Memory B cell (primary cell): ENCODE measurements around the gene STARD5.

Source experiments
- ATAC-seq: fragments of 150-1000 bp; cut with Tn5 transposase; 2 replicates; pipeline ENCODE4 v1.10.0; 2021; ENCODE audit warnings: low read depth, mild to moderate bottlenecking, moderate library complexity
- DNase-seq, 2 donors: peaks; one replicate each; pipeline ENCODE4 v3.0.0; 2022; ENCODE audit warnings: low spot score in 2 of 2
- H3K27ac Mint-ChIP-seq: one replicate; pipeline ENCODE4 v1.8.0; 2022; ENCODE audit warnings: mild to moderate bottlenecking, moderate library complexity, mixed read lengths
- H3K27me3 Mint-ChIP-seq: one replicate; pipeline ENCODE4 v1.8.0; 2022; ENCODE audit warnings: mixed read lengths
- H3K36me3 Mint-ChIP-seq: one replicate; pipeline ENCODE4 v1.8.0; 2022; ENCODE audit warnings: mild to moderate bottlenecking, mixed read lengths
- H3K4me1 Mint-ChIP-seq: one replicate; pipeline ENCODE4 v1.8.0; 2022; ENCODE audit warnings: mixed read lengths
- H3K4me3 Mint-ChIP-seq: one replicate; pipeline ENCODE4 v1.8.0; 2022; ENCODE audit warnings: mild to moderate bottlenecking, moderate library complexity, mixed read lengths
- H3K9me3 Mint-ChIP-seq: one replicate; pipeline ENCODE4 v1.8.0; 2022; ENCODE audit warnings: mixed read lengths

The STARD5 gene

DNA sequence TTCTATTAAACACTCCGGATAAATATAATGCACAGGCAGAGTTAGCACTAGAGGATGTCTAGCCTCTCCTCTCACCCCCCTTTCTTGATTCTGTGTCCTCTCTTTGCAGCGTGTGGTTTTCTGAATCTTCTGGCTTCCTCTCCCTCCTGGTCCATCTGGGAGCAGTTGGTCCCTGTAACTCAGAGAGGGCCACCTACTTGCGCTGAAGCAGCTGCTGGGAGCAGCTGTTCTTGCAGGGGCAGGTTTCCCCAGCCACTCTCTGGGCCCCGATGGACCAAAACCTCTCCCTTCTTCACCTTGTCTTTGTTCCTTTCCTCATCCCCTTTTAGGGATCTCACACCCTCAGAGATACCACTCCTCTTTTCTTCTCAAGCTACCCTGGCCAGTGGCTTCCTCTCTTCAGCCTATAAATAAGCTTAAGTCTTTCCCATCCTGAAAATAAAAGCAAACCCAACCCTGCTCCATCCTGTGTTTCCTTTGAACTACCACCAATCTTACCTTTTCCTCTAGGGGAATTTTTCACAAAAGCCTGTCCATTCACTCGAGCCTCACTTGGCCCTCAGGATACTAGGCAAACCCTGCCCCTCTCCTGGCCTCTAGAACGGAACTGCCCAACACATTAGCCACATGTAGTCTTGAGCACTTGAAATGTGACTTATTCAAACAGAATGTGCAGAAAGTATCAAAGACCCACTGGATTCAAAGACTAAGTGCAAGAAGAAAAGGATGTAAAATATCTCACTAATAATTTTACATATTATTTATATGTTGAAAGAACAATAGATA lies 59.7 kb downstream of the STARD5 start:
- Mint-ChIP-seq H3K4me1 (peaks cover 19% of the 10 kb centered on the region), H3K27me3 (peaks cover 3% of the 10 kb centered on the region), H3K36me3 (no peaks in the 10 kb centered on the region), H3K4me3 (no peak overlapping the region), H3K9me3 (no peaks in the 10 kb centered on the region), H3K27ac (no peak overlapping the region)
- ATAC-seq, result no peak
- DNase-seq, result no peak

DNA sequence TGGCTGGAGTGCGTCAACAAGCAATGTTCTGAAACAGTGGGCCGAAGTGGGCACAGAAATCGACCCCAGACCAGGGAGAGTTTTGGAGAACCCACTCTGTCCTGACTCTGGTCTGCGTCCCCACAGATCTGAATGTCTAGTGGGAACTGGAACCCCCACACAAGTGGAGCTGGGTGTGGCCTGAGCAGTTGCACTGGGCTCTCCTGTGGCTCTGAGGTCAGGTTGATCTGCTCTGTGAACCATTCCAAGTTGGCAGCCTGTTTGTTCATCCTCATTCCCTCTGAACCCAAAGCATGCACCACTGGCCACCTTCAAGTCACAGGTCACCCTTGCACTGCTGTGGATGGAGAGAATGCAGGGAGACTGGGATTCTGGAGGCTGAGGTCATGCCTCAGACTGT lies 60.5 kb downstream of the STARD5 start:
- Mint-ChIP-seq H3K9me3 (no peaks in the 10 kb centered on the region), H3K4me3 (no peak overlapping the region), H3K27me3 (peaks cover 5% of the 10 kb centered on the region), H3K4me1 (peaks cover 19% of the 10 kb centered on the region), H3K27ac (no peak overlapping the region), H3K36me3 (no peaks in the 10 kb centered on the region)
- DNase-seq, result no peak
- no peak for ATAC-seq

DNA sequence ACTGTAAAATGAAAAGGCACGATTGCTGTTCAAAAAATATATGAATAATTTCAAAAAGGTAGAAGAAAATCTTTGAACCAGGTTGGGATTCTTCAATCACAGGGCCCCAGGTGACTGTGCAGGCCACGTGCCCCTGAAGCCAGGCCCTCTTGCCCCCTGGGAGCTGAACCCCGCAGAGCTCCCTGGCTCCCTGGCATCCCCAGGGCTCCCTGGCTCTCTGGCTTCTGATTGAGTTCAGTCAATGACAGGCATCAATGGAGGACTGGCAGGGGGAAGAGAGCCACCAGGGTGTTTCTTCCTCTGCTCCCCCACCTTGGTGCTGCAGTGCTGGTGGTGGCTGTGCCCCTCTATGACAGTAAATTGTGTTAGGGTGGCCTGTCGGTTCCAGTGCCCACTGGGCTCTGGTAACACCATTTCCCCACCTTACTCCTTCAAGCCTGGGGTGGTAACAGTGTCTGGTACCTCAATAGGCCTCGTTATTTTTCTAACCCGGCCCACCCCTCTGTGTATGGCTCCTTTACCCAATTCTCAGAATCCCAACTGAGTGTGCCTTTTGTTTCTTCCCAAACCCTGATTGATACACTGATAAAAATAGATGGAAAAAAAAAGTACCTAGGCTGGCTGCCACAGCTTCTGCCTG lies 62.6 kb downstream of the STARD5 start:
- peaks cover 13% of the 10 kb centered on the region for H3K4me1 Mint-ChIP-seq
- no peak overlapping the region for H3K4me3 Mint-ChIP-seq
- H3K27ac Mint-ChIP-seq, result no peak overlapping the region

DNA sequence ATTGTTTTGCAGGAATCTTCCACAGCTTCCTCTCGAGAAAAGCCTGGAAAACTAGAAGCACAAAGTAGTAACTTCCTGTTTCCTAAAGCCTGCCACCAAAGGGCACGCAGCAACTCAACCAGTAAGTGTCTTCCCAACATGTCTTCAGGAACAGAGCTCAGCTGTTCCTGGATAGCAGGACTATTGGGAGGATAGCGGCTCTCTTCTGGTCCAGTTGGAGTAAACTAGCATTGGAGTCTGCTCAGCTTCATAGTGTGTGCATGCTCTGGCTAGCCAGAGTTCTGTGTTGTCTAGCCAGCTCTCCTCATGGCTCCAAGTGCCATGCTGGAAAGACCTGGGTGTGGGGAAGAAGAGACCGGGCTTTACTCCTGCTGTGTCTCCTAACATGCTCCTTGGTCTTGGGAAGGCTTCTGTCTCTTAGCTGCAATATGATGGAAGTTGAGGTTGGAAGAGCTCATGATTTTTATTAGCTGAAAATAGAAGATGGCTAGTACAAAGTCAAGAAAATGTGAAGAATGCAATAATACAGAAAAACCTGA lies 64.1 kb downstream of the STARD5 start:
- peaks cover under 1% of the 10 kb centered on the region for H3K4me1 Mint-ChIP-seq
- no peaks in the 10 kb centered on the region for H3K36me3 Mint-ChIP-seq
- no peak for ATAC-seq
- no peak overlapping the region for H3K4me3 Mint-ChIP-seq
- no peaks in the 10 kb centered on the region for H3K9me3 Mint-ChIP-seq
- H3K27me3 Mint-ChIP-seq, result peaks cover 10% of the 10 kb centered on the region
- DNase-seq, result no peak
- H3K27ac Mint-ChIP-seq, result no peak overlapping the region

More for the DNA sequence above, 62.6 kb downstream of the STARD5 start:
- Mint-ChIP-seq H3K27me3 (peaks cover 10% of the 10 kb centered on the region), H3K9me3 (no peaks in the 10 kb centered on the region), H3K36me3 (no peaks in the 10 kb centered on the region)
- ATAC-seq (no peak), DNase-seq (no peak)
